T-cell (primary cell): ENCODE data around the gene CACNB2. TPM values are rescaled to one million over a fixed set of nuclear protein-coding genes. Genes with fewer than 3 reads are reported as not detected.
"Not testable (repeated sequence)": the region's sequence is repeated elsewhere in the genome, so short reads cannot be mapped to it uniquely, and the experiment has no call there.

Experiments
- ATAC-seq, 4 experiments: fragments of 200-7000 bp in 3 of 4; fragments of 150-1000 bp in 1 of 4; cut with Tn5 transposase; replicated peaks in 1 of 4; 1 replicate in 3 of 4; 2 replicates in 1 of 4; pipeline ENCODE4 v1.10.0; 2021; ENCODE audit warnings: moderate library complexity in 3 of 4, mild to moderate bottlenecking in 2 of 4, moderate number of reproducible peaks in 1 of 4
- CTCF ChIA-PET, 2 donors: fragments of 300-600 bp; sonication (Branson Sonifier 250); formaldehyde crosslinking; loops; one replicate each; lab custom pipeline; 2022; ENCODE audit warnings: antibody characterized with exemption in 2 of 2; lab: Charles Lee
- POLR2A ChIA-PET, 2 donors: fragments of 300-600 bp; sonication (Branson Sonifier 250); formaldehyde crosslinking; loops; one replicate each; lab custom pipeline; 2022; ENCODE audit warnings: antibody characterized with exemption in 2 of 2; lab: Charles Lee
- DNase-seq, 35 experiments: peaks; one replicate each; pipeline versions ENCODE4 v3.0.0 to v3.0.0-alpha.2; 2013 to 2023
- H3K27ac ChIP-seq: one replicate; pipeline ENCODE4 v1.5.1; 2013; ENCODE audit warnings: low read length
- H3K27me3 ChIP-seq, 2 experiments: replicated peaks in 1 of 2; 1 replicate in 1 of 2; 2 replicates in 1 of 2; pipeline versions ENCODE4 v1.6.1 to v1.7.0; 2013; ENCODE audit warnings: low read length in 1 of 2, mixed read lengths in 1 of 2; ENCODE audit not compliant: control insufficient read depth in 2 of 2, insufficient read depth in 2 of 2; ENCODE audit errors: extremely low read depth in 1 of 2
- H3K36me3 ChIP-seq, 2 donors: 1 replicate in 1 of 2; 2 replicates in 1 of 2; pipeline versions ENCODE4 v1.6.1 to v1.7.0; 2013; ENCODE audit warnings: low read length in 1 of 2; ENCODE audit not compliant: control insufficient read depth in 2 of 2, insufficient read depth in 1 of 2; ENCODE audit errors: extremely low read depth in 1 of 2
- H3K4me1 ChIP-seq, 2 experiments: 1 replicate in 1 of 2; 2 replicates in 1 of 2; pipeline versions ENCODE4 v1.6.1 to v1.7.0; 2013; ENCODE audit warnings: low read length in 2 of 2, mixed read lengths in 1 of 2; ENCODE audit not compliant: insufficient read depth in 2 of 2, control insufficient read depth in 1 of 2; ENCODE audit errors: extremely low read depth in 1 of 2
- H3K4me3 ChIP-seq, 2 donors: 1 replicate in 1 of 2; 2 replicates in 1 of 2; pipeline versions ENCODE4 v1.5.1 to v1.7.0; 2013; ENCODE audit warnings: mild to moderate bottlenecking in 2 of 2, low read length in 1 of 2, moderate library complexity in 1 of 2; ENCODE audit not compliant: control insufficient read depth in 1 of 2; ENCODE audit errors: extremely low read depth in 1 of 2
- H3K9me3 ChIP-seq: 2 replicates; pipeline ENCODE4 v1.7.0; 2013
- H3K27ac Mint-ChIP-seq, 2 donors: one replicate each; pipeline ENCODE4 v1.8.0; 2020 to 2021; ENCODE audit warnings: mild to moderate bottlenecking in 2 of 2, mixed read lengths in 2 of 2
- H3K27me3 Mint-ChIP-seq, 2 donors: one replicate each; pipeline ENCODE4 v1.8.0; 2021 to 2022; ENCODE audit warnings: mixed read lengths in 2 of 2
- H3K36me3 Mint-ChIP-seq: one replicate; pipeline ENCODE4 v1.8.0; 2021; ENCODE audit warnings: mixed read lengths
- H3K4me1 Mint-ChIP-seq, 3 donors: one replicate each; pipeline ENCODE4 v1.8.0; 2020 to 2022; ENCODE audit warnings: mixed read lengths in 3 of 3, mild to moderate bottlenecking in 1 of 3
- H3K4me3 Mint-ChIP-seq, 3 donors: one replicate each; pipeline ENCODE4 v1.8.0; 2020 to 2022; ENCODE audit warnings: mild to moderate bottlenecking in 3 of 3, mixed read lengths in 3 of 3, moderate library complexity in 3 of 3
- H3K9me3 Mint-ChIP-seq, 3 donors: one replicate each; pipeline ENCODE4 v1.8.0; 2020 to 2022; ENCODE audit warnings: mixed read lengths in 3 of 3
- WGBS: methylation state at CpG from one replicate; pipeline ENCODE4 v1.1.5; 2013; ENCODE audit warnings: missing lambda C conversion rate; ENCODE audit not compliant: insufficient coverage; 5-methylcytosine and 5-hydroxymethylcytosine counted together
- total RNA-seq, 35 experiments: library from RNA in 6 of 35; stranded (reverse) in 6 of 35; fragments of 120-200 nt in 1 of 35; gene quantifications; one replicate each; pipeline versions ENCODE4 v1.2.1 to v1.2.4 and lab custom pipeline; 2013 to 2026

The CACNB2 gene
- total RNA-seq, 5 donors from 2014 or later (not counting 1 experiment from before 2014, with no cell fraction given): not detected

- H3K36me3 Mint-ChIP-seq: peaks cover 12% of the 10 kb centered on the region
- H3K27me3 Mint-ChIP-seq, CTCF ChIA-PET, H3K36me3 ChIP-seq, H3K27ac ChIP-seq, POLR2A ChIA-PET, DNase-seq, H3K9me3 ChIP-seq, H3K27ac Mint-ChIP-seq, H3K4me1 ChIP-seq, H3K4me1 Mint-ChIP-seq, H3K4me3 Mint-ChIP-seq, H3K9me3 Mint-ChIP-seq, H3K27me3 ChIP-seq, H3K4me3 ChIP-seq, ATAC-seq: not testable (repeated sequence)
- 98% methylated on average over 2 of the region's 2 CpGs for WGBS
These were observed 430.2 kb downstream of the CACNB2 start for GRCh38 chr10:18570386-18570785.

DNA sequence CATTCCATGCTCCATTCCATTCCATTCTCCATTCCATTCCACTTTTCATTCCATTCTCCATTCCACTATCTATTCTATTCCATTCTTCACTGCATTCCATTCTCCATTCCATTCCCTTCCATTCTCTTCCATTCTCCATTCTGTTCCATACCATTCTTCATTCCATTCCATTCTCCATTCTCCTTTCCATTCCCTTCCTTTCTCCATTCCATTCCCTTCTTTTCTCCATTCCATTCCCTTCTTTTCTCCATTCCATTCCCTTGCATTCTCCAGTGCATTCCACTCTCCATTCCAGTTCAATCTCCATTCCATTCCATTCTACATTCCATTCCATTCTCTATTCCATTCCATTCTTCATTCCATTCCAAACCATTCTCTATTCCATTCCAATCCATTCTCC is 430.9 kb downstream of the CACNB2 start:
- H3K36me3 ChIP-seq: no peaks in the 10 kb centered on the region
- H3K4me3 ChIP-seq: no peak overlapping the region
- no peak for DNase-seq
- no peak for ATAC-seq
- no peaks in the 10 kb centered on the region for H3K27me3 ChIP-seq
- H3K9me3 ChIP-seq: peaks cover 8% of the 10 kb centered on the region
- Mint-ChIP-seq H3K27me3 (no peaks in the 10 kb centered on the region), H3K4me3 (no peak overlapping the region), H3K4me1 (no peaks in the 10 kb centered on the region), H3K27ac (no peak overlapping the region), H3K9me3 (peaks cover 0 to 5% (median 0%) of the 10 kb centered on the region in 3 donors), H3K36me3 (peaks cover 19% of the 10 kb centered on the region)
- ChIA-PET CTCF (no interaction called here), POLR2A (no interaction called here)
- no peak overlapping the region for H3K27ac ChIP-seq
- H3K4me1 ChIP-seq: no peaks in the 10 kb centered on the region

- peaks cover 6% of the 10 kb centered on the region for H3K9me3 ChIP-seq
- DNase-seq: no peak
- no peak overlapping the region for H3K4me3 ChIP-seq
- no peak overlapping the region for H3K27ac Mint-ChIP-seq
- no peaks in the 10 kb centered on the region for H3K4me1 Mint-ChIP-seq
- 100% methylated on average over 1 of the region's 1 CpG for WGBS
- no peaks in the 10 kb centered on the region for H3K36me3 ChIP-seq
- CTCF ChIA-PET: no interaction called here
- H3K4me3 Mint-ChIP-seq: no peak overlapping the region
- H3K27ac ChIP-seq: no peak overlapping the region
- no peaks in the 10 kb centered on the region for H3K27me3 Mint-ChIP-seq
- H3K36me3 Mint-ChIP-seq: peaks cover 26% of the 10 kb centered on the region
- POLR2A ChIA-PET: no interaction called here
- peaks cover 0 to 6% (median 2%) of the 10 kb centered on the region in 3 donors for H3K9me3 Mint-ChIP-seq
- H3K4me1 ChIP-seq: no peaks in the 10 kb centered on the region
- H3K27me3 ChIP-seq: no peaks in the 10 kb centered on the region
- no peak for ATAC-seq
These were observed 431.6 kb downstream of the CACNB2 start for GRCh38 chr10:18571780-18572179.

GRCh38 chr10:18572959-18573561 is 432.8 kb downstream of the CACNB2 start:
- H3K9me3 Mint-ChIP-seq: peaks cover 6% of the 10 kb centered on the region in 3 donors
- H3K4me1 Mint-ChIP-seq: no peaks in the 10 kb centered on the region
- H3K9me3 ChIP-seq: no peaks in the 10 kb centered on the region
- H3K27ac ChIP-seq: no peak overlapping the region
- peaks cover 37% of the 10 kb centered on the region for H3K36me3 Mint-ChIP-seq
- ATAC-seq (no peak), DNase-seq (no peak)
- no peak overlapping the region for H3K4me3 ChIP-seq
- H3K4me1 ChIP-seq: no peaks in the 10 kb centered on the region
- H3K36me3 ChIP-seq: peaks cover 4 to 5% of the 10 kb centered on the region in 2 donors
- CTCF ChIA-PET: no interaction called here
- no peak overlapping the region for H3K27ac Mint-ChIP-seq
- H3K27me3 Mint-ChIP-seq: no peaks in the 10 kb centered on the region
- WGBS: 95% methylated on average over 8 of the region's 8 CpGs
- no peak overlapping the region for H3K4me3 Mint-ChIP-seq
- POLR2A ChIA-PET: no interaction called here
- no peaks in the 10 kb centered on the region for H3K27me3 ChIP-seq

DNA sequence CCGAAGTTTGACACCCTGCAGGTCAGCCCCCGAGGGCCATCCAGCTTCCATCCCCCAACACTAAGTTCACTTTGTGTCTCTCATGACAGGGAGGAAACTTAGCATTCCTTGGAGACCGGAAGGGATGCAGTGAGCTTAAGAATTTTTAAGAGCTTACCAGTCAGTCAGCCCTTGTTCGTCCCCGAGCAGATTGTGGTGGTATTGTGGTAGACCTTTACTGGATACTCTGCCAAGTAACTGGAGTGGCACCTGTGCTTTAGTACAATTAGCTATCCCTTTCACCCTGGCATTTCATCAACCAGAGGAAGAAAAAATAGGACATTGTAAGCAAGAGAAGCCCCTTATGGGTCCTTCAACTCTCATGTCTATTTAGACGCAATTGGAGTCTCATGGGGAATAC is 436.4 kb downstream of the CACNB2 start:
- 90% methylated on average over 2 of the region's 6 CpGs for WGBS
- Histone ChIP-seq H3K4me1 (no peaks in the 10 kb centered on the region), H3K27me3 (no peaks in the 10 kb centered on the region), H3K36me3 (peaks cover 13 to 23% of the 10 kb centered on the region in 2 donors), H3K27ac (no peak overlapping the region), H3K9me3 (peaks cover 3% of the 10 kb centered on the region), H3K4me3 (no peak overlapping the region)
- DNase-seq (no peak), ATAC-seq (no peak)
- ChIA-PET CTCF (no interaction called here), POLR2A (no interaction called here)
- Mint-ChIP-seq H3K4me1 (no peaks in the 10 kb centered on the region), H3K27me3 (no peaks in the 10 kb centered on the region), H3K9me3 (peaks cover 6 to 14% (median 11%) of the 10 kb centered on the region in 3 donors), H3K4me3 (no peak overlapping the region), H3K36me3 (peaks cover 66% of the 10 kb centered on the region), H3K27ac (no peak overlapping the region)

GRCh38 chr10:18577823-18578685 is 437.8 kb downstream of the CACNB2 start:
- Histone ChIP-seq H3K27me3 (no peaks in the 10 kb centered on the region), H3K27ac (no peak overlapping the region), H3K4me3 (peak overlapping the region in 1 of 2 donors; percentile 10), H3K9me3 (peaks cover 3% of the 10 kb centered on the region), H3K4me1 (peaks cover 0 to 3% of the 10 kb centered on the region in 2 experiments), H3K36me3 (peaks cover 13 to 31% of the 10 kb centered on the region in 2 donors)
- ChIA-PET POLR2A (interaction anchor here in 1 of 2 donors (0.7 kb wide), 1 partner anchor 384 kb away, joined by 4 read pairs; no protein-coding TSS in a partner anchor), CTCF (no interaction called here)
- peaks cover 77% of the 10 kb centered on the region for H3K36me3 Mint-ChIP-seq
- no peak for DNase-seq
- H3K9me3 Mint-ChIP-seq: peaks cover 6 to 14% (median 11%) of the 10 kb centered on the region in 3 donors
- peaks cover 4 to 10% (median 6%) of the 10 kb centered on the region in 3 donors for H3K4me1 Mint-ChIP-seq
- no peak overlapping the region for H3K4me3 Mint-ChIP-seq
- no peak overlapping the region for H3K27ac Mint-ChIP-seq
- no peaks in the 10 kb centered on the region for H3K27me3 Mint-ChIP-seq
- ATAC-seq: no peak
- WGBS: 80% methylated on average over 2 of the region's 15 CpGs
